H1 (cell line): ENCODE measurements around the gene TIMD4.

ENCODE experiments used
- CEBPB ChIP-seq: IDR thresholded peaks from 2 replicates; pipeline ENCODE4 v1.6.1; 2012; ENCODE audit warnings: low read depth, low read length
- CREB1 ChIP-seq: IDR thresholded peaks from 2 replicates; pipeline ENCODE4 v1.6.1; 2012; ENCODE audit warnings: inconsistent platforms
- CTCF ChIP-seq, 3 experiments: IDR thresholded peaks; 1 replicate in 2 of 3; 2 replicates in 1 of 3; pipeline versions ENCODE4 v1.5.1 to v1.6.1; 2011; ENCODE audit warnings: low read length in 3 of 3, mild to moderate bottlenecking in 3 of 3, inconsistent platforms in 2 of 3, low read depth in 1 of 3, moderate library complexity in 1 of 3; ENCODE audit not compliant: insufficient read depth in 1 of 3; ENCODE audit errors: control extremely low read depth in 1 of 3
- SUZ12 ChIP-seq: fragments of 200-600 bp; sonication (generic); IDR thresholded peaks from 2 replicates; pipeline ENCODE4 v1.6.1; 2012; ENCODE audit warnings: mild to moderate bottlenecking, inconsistent platforms, low read length, moderate library complexity, mixed read lengths
- ZNF274 ChIP-seq: IDR thresholded peaks from 2 replicates; pipeline ENCODE4 v1.7.0; 2012; ENCODE audit warnings: low read length, borderline replicate concordance; ENCODE audit errors: extremely low read depth

- TF ChIP-seq SUZ12 (no peak), CEBPB (no peak), CREB1 (no peak), ZNF274 (no peak), CTCF (IDR thresholded peaks at IDR 0.05; ENCODE audit: control extremely low read depth in 1 of 3, insufficient read depth in 1 of 3, low read depth in 1 of 3, low read length in 3 of 3) (no peak)
Measured at GRCh38 chr5:156950716-156951115, 12.3 kb downstream of the TIMD4 start.
